Activated CD4-positive, alpha-beta T cell treated with anti-CD3 and anti-CD28 coated beads for 36 hours (primary cell): ENCODE results near the gene RAB8B. TPM values are rescaled to one million over a fixed set of nuclear protein-coding genes. Genes with fewer than 3 reads are reported as not detected.
"Not testable (repeated sequence)": the region's sequence is repeated elsewhere in the genome, so short reads cannot be mapped to it uniquely, and the experiment has no call there.

Source experiments
- ATAC-seq: fragments of 200-7000 bp; cut with Tn5 transposase; one replicate; pipeline ENCODE4 v1.10.0; 2021; ENCODE audit warnings: mild to moderate bottlenecking, moderate library complexity
- CTCF ChIA-PET: fragments of 350-600 bp; sonication (Branson Sonifier 250); formaldehyde crosslinking; loops from one replicate; lab custom pipeline; 2021; ENCODE audit warnings: antibody characterized with exemption; lab: Charles Lee
- POLR2A ChIA-PET: fragments of 350-600 bp; sonication (Branson Sonifier 250); formaldehyde crosslinking; loops from one replicate; lab custom pipeline; 2021; ENCODE audit warnings: antibody characterized with exemption, inconsistent platforms; lab: Charles Lee
- DNase-seq: peaks from one replicate; pipeline ENCODE4 v3.0.0-alpha.2; 2020
- H3K27ac Mint-ChIP-seq: one replicate; pipeline ENCODE4 v1.8.0; 2021; ENCODE audit warnings: mixed read lengths
- H3K27me3 Mint-ChIP-seq: one replicate; pipeline ENCODE4 v1.8.0; 2021; ENCODE audit warnings: mixed read lengths
- H3K36me3 Mint-ChIP-seq: one replicate; pipeline ENCODE4 v1.8.0; 2021; ENCODE audit warnings: low read depth, mixed read lengths
- H3K4me1 Mint-ChIP-seq: one replicate; pipeline ENCODE4 v1.8.0; 2021; ENCODE audit warnings: mixed read lengths
- H3K4me3 Mint-ChIP-seq: one replicate; pipeline ENCODE4 v1.8.0; 2021; ENCODE audit warnings: mild to moderate bottlenecking, moderate library complexity, mixed read lengths
- H3K9me3 Mint-ChIP-seq: one replicate; pipeline ENCODE4 v1.8.0; 2021; ENCODE audit warnings: low read depth, mixed read lengths
- intact Hi-C, 2 experiments: fragments of 100-400 bp; cut with DNase I in 1 of 2; cut with micrococcal nuclease in 1 of 2; formaldehyde crosslinking; loops; one replicate each; pipeline versions ENCODE4 v1.14.2 to v1.15.1; 2022 to 2024; cut with DNase I, micrococcal nuclease
- total RNA-seq, 2 experiments: library from RNA; stranded (reverse); gene quantifications; one replicate each; pipeline ENCODE4 v1.2.3, GENCODE V29; 2021

Gene RAB8B
- total RNA-seq, 2 experiments from 2014 or later = 147 to 260 TPM

DNA sequence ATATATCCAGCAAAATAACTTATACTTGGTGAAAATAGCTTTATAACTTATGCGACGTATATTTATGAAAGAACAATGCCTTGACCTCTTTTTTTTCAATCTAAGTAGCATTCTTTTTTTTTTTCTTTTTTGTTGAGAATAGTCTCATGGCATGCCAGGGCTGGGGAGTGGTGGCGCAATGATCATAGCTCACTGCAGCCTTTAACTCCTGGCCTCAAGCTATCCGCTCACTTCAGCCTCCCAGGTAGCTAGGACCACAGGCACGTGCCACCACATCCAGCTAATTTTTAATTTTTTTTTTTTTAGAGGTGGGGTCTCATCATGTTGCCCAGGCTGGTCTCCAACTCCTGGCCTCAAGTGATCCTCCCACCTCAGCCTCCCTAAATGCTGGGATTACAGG is 43.5 kb downstream of the RAB8B start:
- peaks cover 80% of the 10 kb centered on the region for H3K4me1 Mint-ChIP-seq
- H3K9me3 Mint-ChIP-seq = peaks cover 2% of the 10 kb centered on the region
- intact Hi-C loops = loop anchor here (1.0 to 5.0 kb wide), 4 partner anchors 16 to 76 kb away; partner anchors contain the start of genes RPS27L (in 2 of the 2) and RAB8B (in 1 of the 2)
- peaks cover 40% of the 10 kb centered on the region for H3K36me3 Mint-ChIP-seq
- H3K4me3 Mint-ChIP-seq = no peak overlapping the region
- ATAC-seq = no peak
- no peaks in the 10 kb centered on the region for H3K27me3 Mint-ChIP-seq
- ChIA-PET CTCF (interaction anchor here (2.6 to 3.2 kb wide), 2 partner anchors 12 to 184 kb away, joined by 16 to 20 read pairs; no protein-coding TSS in a partner anchor), POLR2A (interaction anchor here (0.6 kb wide), 1 partner anchor 350 kb away, joined by 4 read pairs; no protein-coding TSS in a partner anchor)
- DNase-seq = no peak
- H3K27ac Mint-ChIP-seq = no peak overlapping the region

GRCh38 chr15:63233667-63234423 is 44.4 kb downstream of the RAB8B start:
- Mint-ChIP-seq H3K4me3 (no peak overlapping the region), H3K9me3 (peaks cover 2% of the 10 kb centered on the region), H3K36me3 (peaks cover 34% of the 10 kb centered on the region), H3K27ac (peak overlapping the region; percentile 67), H3K27me3 (no peaks in the 10 kb centered on the region), H3K4me1 (peaks cover 80% of the 10 kb centered on the region)
- DNase-seq (no peak), ATAC-seq (peak; percentile 57)
- intact Hi-C loops = loop anchor here (2.0 to 5.0 kb wide), 3 partner anchors 17 to 77 kb away; partner anchors contain the start of gene RPS27L (in 2 of the 2)
- ChIA-PET CTCF (interaction anchor here (2.6 to 3.2 kb wide), 2 partner anchors 11 to 185 kb away, joined by 16 to 20 read pairs; no protein-coding TSS in a partner anchor), POLR2A (no interaction called here)

DNA sequence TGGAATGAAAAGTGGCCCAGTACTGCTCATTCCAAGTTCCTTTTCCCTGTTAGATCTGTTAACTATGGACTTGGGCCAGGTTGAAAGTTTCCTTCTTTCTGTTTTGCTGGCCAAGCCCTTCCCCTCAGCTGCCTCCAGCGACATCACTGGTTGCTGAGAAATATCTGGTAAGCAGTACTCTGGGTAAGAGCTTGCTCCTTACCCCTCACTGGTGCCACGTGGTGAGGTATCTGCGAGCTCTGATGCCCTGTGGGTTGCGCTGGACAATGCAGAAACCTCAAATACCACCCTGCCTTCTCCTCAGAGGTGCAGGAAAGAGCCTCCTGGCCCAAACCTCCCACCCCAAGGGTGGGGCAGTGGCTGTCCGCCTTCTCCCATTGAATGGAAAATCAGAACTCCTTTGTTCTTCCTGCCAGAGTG is 45.1 kb downstream of the RAB8B start:
- H3K9me3 Mint-ChIP-seq = peaks cover 2% of the 10 kb centered on the region
- peaks cover 79% of the 10 kb centered on the region for H3K4me1 Mint-ChIP-seq
- H3K27me3 Mint-ChIP-seq = no peaks in the 10 kb centered on the region
- H3K27ac Mint-ChIP-seq = peak overlapping the region; percentile 67
- no peak overlapping the region for H3K4me3 Mint-ChIP-seq
- ATAC-seq (no peak), DNase-seq (no peak)
- POLR2A ChIA-PET = no interaction called here
- peaks cover 34% of the 10 kb centered on the region for H3K36me3 Mint-ChIP-seq
- intact Hi-C loops = loop anchor here (5.0 kb wide), 2 partner anchors 42 to 77 kb away; partner anchors contain the start of gene RPS27L (in 2 of the 2)
- CTCF ChIA-PET = no interaction called here

- H3K27ac Mint-ChIP-seq = no peak overlapping the region
- DNase-seq = no peak
- intact Hi-C loops = no loop called here
- H3K36me3 Mint-ChIP-seq = peaks cover 38% of the 10 kb centered on the region
- POLR2A ChIA-PET = no interaction called here
- ATAC-seq = no peak
- no peak overlapping the region for H3K4me3 Mint-ChIP-seq
- CTCF ChIA-PET = no interaction called here
- peaks cover 2% of the 10 kb centered on the region for H3K9me3 Mint-ChIP-seq
- no peaks in the 10 kb centered on the region for H3K27me3 Mint-ChIP-seq
- H3K4me1 Mint-ChIP-seq = peaks cover 82% of the 10 kb centered on the region
Observed at GRCh38 chr15:63236272-63236671, 46.9 kb downstream of the RAB8B start.

DNA sequence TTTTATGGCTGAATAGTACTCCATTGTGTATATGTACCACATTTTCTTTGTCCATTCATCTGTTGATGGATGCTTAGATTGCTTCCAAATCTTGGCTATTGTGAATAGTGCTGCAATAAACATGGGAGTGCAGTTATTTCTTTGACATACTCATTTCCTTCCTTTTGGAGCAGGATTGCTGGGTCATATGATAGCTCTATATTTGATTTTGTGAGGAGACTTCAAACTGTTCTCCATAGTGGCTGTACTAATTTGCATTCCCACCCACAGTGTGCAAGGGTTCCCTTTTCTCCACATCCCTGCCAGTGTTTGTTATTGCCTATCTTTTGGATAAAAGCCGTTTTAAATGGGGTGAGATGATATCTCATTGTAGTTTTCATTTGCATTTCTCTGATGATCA is 47.7 kb downstream of the RAB8B start:
- POLR2A ChIA-PET, intact Hi-C loops, DNase-seq, H3K27me3 Mint-ChIP-seq, H3K27ac Mint-ChIP-seq, ATAC-seq, H3K9me3 Mint-ChIP-seq, H3K4me3 Mint-ChIP-seq: not testable (repeated sequence)
- CTCF ChIA-PET = interaction anchor here (0.7 to 1.3 kb wide), 2 partner anchors 9 to 29 kb away, joined by 3 read pairs; no protein-coding TSS in a partner anchor
- H3K4me1 Mint-ChIP-seq = peaks cover 81% of the 10 kb centered on the region
- peaks cover 42% of the 10 kb centered on the region for H3K36me3 Mint-ChIP-seq

GRCh38 chr15:63238171-63238570 is 48.8 kb downstream of the RAB8B start:
- DNase-seq (no peak), ATAC-seq (no peak)
- no peak overlapping the region for H3K4me3 Mint-ChIP-seq
- H3K27ac Mint-ChIP-seq = no peak overlapping the region
- no peaks in the 10 kb centered on the region for H3K27me3 Mint-ChIP-seq
- CTCF ChIA-PET = interaction anchor here (0.7 to 2.0 kb wide), 7 partner anchors 9 to 102 kb away, joined by 3 to 9 read pairs (median 5); no protein-coding TSS in a partner anchor
- intact Hi-C loops = no loop called here
- H3K9me3 Mint-ChIP-seq = peaks cover 3% of the 10 kb centered on the region
- H3K4me1 Mint-ChIP-seq = peaks cover 82% of the 10 kb centered on the region
- peaks cover 50% of the 10 kb centered on the region for H3K36me3 Mint-ChIP-seq
- POLR2A ChIA-PET = interaction anchor here (0.7 to 1.1 kb wide), 3 partner anchors 45 to 81 kb away, joined by 3 to 5 read pairs (median 3); partner anchors contain the start of gene RPS27L

- Mint-ChIP-seq H3K36me3 (peaks cover 56% of the 10 kb centered on the region), H3K27ac (no peak overlapping the region), H3K4me1 (peaks cover 82% of the 10 kb centered on the region), H3K27me3 (no peaks in the 10 kb centered on the region), H3K9me3 (peaks cover 3% of the 10 kb centered on the region), H3K4me3 (no peak overlapping the region)
- CTCF ChIA-PET = interaction anchor here (0.6 to 2.0 kb wide), 9 partner anchors 9 to 865 kb away, joined by 3 to 9 read pairs (median 5); no protein-coding TSS in a partner anchor
- ATAC-seq (peak; percentile 83), DNase-seq (peak; percentile 52)
- POLR2A ChIA-PET = interaction anchor here (0.7 to 1.1 kb wide), 5 partner anchors 45 to 113 kb away, joined by 3 to 5 read pairs (median 4); partner anchors contain the start of gene RPS27L
- intact Hi-C loops = no loop called here
Observed at GRCh38 chr15:63238796-63239195, 49.4 kb downstream of the RAB8B start.

- Mint-ChIP-seq H3K9me3 (peaks cover 3% of the 10 kb centered on the region), H3K27ac (no peak overlapping the region), H3K4me1 (peaks cover 82% of the 10 kb centered on the region), H3K36me3 (peaks cover 55% of the 10 kb centered on the region), H3K4me3 (no peak overlapping the region), H3K27me3 (no peaks in the 10 kb centered on the region)
- ATAC-seq (no peak), DNase-seq (no peak)
- ChIA-PET POLR2A (interaction anchor here (0.7 kb wide), 1 partner anchor 83 kb away, joined by 3 read pairs; the partner anchor contains the start of gene RPS27L), CTCF (no interaction called here)
- intact Hi-C loops = no loop called here
Observed at GRCh38 chr15:63240109-63240508, 50.7 kb downstream of the RAB8B start.

- Mint-ChIP-seq H3K4me1 (peaks cover 79% of the 10 kb centered on the region), H3K4me3 (no peak overlapping the region), H3K27me3 (no peaks in the 10 kb centered on the region), H3K9me3 (peaks cover 3% of the 10 kb centered on the region), H3K36me3 (peaks cover 59% of the 10 kb centered on the region), H3K27ac (no peak overlapping the region)
- ChIA-PET POLR2A (no interaction called here), CTCF (no interaction called here)
- intact Hi-C loops = no loop called here
- no peak for ATAC-seq
- no peak for DNase-seq
Observed at GRCh38 chr15:63241316-63241715, 51.9 kb downstream of the RAB8B start.

- peaks cover 1% of the 10 kb centered on the region for H3K9me3 Mint-ChIP-seq
- peaks cover 67% of the 10 kb centered on the region for H3K4me1 Mint-ChIP-seq
- no peaks in the 10 kb centered on the region for H3K27me3 Mint-ChIP-seq
- POLR2A ChIA-PET = no interaction called here
- no peak for ATAC-seq
- peaks cover 64% of the 10 kb centered on the region for H3K36me3 Mint-ChIP-seq
- CTCF ChIA-PET = interaction anchor here (1.1 to 4.4 kb wide), 5 partner anchors 10 to 195 kb away, joined by 3 to 20 read pairs (median 4); no protein-coding TSS in a partner anchor
- intact Hi-C loops = no loop called here
- H3K27ac Mint-ChIP-seq = peak overlapping the region; percentile 4
- no peak overlapping the region for H3K4me3 Mint-ChIP-seq
- DNase-seq = no peak
Observed at GRCh38 chr15:63243101-63243500, 53.7 kb downstream of the RAB8B start.

GRCh38 chr15:63243776-63244175 is 54.4 kb downstream of the RAB8B start:
- POLR2A ChIA-PET = no interaction called here
- H3K27me3 Mint-ChIP-seq = no peaks in the 10 kb centered on the region
- intact Hi-C loops = no loop called here
- no peak for DNase-seq
- H3K36me3 Mint-ChIP-seq = peaks cover 68% of the 10 kb centered on the region
- CTCF ChIA-PET = interaction anchor here (1.1 to 4.4 kb wide), 6 partner anchors 9 to 196 kb away, joined by 3 to 20 read pairs (median 4); no protein-coding TSS in a partner anchor
- peak overlapping the region; percentile 47 for H3K27ac Mint-ChIP-seq
- peak; percentile 47 for ATAC-seq
- H3K4me1 Mint-ChIP-seq = peaks cover 65% of the 10 kb centered on the region
- peaks cover 1% of the 10 kb centered on the region for H3K9me3 Mint-ChIP-seq
- H3K4me3 Mint-ChIP-seq = no peak overlapping the region
